KG1 (cell line): ENCODE data around the gene CD55.

ENCODE experiments used
- DNase-seq: peaks from one replicate; lab custom pipeline; 2025; lab: John Stamatoyannopoulos, UW

Gene CD55

GRCh38 chr1:207362962-207363860 lies 41.7 kb downstream of the CD55 start:
- DNase-seq, result no peak

DNA sequence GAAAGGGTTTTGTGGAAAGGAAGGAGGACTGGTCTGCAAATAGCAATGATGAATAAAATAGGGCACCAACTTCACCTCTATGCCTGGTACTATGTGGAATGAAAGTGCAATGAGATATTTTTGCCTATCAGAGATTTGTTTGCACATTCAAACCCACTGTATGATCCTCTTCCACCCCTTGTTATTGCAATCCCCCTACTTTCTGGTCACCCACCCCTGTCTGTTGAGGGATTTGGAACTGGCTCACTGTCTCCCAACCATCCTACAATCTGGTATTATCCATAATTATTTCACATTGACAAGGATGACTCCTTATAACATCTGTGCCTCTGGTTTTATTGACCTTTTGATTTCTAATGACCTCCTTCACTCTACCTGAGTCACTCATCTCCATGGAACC lies 42.4 kb downstream of the CD55 start:
- DNase-seq, result no peak

DNA sequence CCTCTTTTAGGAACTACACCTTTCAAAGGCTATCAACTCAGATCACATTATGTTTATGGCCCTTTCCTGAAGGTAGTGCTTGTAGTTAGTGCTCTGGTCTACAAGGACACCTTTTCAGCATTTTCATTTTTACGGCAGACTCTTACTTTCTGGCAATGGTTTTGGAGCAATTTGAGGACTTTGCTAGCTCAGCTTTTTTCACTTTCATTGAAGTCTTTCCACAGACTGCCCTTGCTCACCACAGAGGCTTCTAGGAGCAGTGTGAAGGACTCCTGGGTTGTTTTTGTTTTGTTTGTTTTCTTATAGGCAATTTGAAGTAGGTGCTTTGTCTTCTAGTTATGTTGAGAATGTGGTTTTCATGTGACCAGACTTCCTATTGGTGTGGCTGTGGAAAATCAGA lies 43.1 kb downstream of the CD55 start:
- no peak for DNase-seq

DNA sequence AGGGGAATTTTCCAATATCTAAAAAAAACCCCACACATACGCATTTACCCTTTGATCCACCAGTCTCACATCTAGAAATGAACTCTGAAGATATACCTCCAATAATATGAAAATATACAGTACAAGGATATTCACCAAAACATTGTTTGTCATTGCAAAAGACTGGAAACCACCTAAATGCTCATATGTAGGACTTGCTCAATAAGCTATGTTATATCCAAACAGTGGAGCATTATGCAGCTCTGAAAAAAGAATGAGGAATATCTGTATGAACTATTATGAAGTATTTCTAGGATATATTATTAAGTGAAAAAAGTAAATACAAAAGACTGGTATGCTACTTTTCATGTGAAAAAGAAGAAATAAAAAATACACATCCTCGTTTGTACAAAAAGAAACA lies 43.6 kb downstream of the CD55 start:
- no peak for DNase-seq

- DNase-seq, result no peak
Measured at GRCh38 chr1:207366022-207366421, 44.5 kb downstream of the CD55 start.

GRCh38 chr1:207388721-207389120 lies 67.2 kb downstream of the CD55 start:
- no peak for DNase-seq

DNA sequence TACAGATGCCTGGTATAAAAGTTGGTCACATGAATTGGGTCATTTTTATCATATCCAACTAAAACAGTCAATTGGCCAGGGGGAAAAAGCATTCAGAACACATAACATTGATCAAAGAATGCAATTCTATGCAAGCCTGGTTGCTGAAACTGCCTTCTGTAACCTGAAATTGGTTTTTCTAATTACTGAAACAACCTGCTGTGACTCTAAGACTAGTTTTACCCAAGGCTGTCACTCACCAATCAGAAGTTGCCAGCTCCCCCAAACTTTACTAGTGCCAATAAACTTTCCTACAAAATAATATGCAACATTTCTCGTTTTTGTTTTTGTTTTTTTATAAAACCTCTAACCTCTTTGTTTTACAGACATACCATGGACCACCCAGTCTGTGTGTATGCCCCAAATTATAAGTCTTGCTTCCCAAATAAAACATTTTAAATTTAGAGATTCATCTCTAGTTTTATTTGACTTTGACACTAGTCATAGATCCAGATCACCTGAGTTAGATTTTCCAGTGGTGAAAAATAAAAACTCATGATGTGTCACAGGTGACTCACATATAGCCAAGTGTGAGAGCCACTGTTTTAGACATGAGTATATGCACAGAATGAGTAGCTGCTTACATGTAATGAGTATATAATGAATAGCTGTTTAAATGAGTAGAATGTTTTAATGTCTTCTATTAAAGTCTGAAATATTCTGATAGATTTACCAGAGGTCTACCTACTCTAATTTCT lies 68.4 kb downstream of the CD55 start:
- no peak for DNase-seq

- DNase-seq, result no peak
Measured at GRCh38 chr1:207393610-207394009, 72.1 kb downstream of the CD55 start.

GRCh38 chr1:207396168-207396746 lies 74.8 kb downstream of the CD55 start:
- no peak for DNase-seq

- DNase-seq, result no peak
Measured at GRCh38 chr1:207397525-207397926, 76.0 kb downstream of the CD55 start.

- no peak for DNase-seq
Measured at GRCh38 chr1:207398986-207399385, 77.5 kb downstream of the CD55 start.

- DNase-seq, result no peak
Measured at GRCh38 chr1:207401578-207401977, 80.1 kb downstream of the CD55 start.

DNA sequence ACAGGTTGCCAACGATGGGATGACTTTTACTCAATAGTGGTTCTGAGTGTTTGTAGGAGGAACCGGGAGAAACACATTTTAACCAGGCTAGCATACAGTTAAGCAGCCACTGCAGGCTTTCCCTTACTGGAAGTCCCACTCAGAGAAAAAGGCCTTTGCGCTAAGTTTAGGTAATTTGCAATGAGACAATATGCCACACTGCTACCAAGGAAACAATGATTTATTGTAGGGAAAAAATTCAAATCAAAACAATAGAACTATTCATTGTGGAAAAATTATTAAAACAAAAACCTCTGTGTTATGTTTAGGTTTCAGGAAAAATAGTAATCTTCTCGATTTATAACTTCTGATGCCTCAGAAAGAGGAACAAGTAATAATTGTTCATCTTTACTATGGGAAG lies 81.3 kb downstream of the CD55 start:
- DNase-seq, result no peak

GRCh38 chr1:207404849-207405525 lies 83.5 kb downstream of the CD55 start:
- DNase-seq, result peak; percentile 43

DNA sequence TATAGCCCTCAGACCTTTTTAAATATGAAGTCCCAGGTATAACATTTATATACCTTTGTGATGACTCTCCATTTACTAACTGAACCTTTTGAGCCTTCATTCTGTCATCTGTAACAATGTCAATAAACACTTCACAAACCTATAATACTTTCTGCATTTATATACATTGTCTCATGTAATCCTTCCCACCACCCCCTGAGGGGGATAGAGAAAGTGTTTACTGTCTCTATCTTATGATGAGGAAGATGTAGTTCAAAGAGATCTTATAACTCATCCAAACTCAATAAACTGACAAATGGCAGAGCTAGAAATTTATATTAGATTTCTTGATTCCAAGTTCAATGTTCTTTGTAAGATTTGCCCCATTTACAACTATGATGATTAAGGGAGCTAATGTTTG lies 84.3 kb downstream of the CD55 start:
- DNase-seq, result no peak

DNA sequence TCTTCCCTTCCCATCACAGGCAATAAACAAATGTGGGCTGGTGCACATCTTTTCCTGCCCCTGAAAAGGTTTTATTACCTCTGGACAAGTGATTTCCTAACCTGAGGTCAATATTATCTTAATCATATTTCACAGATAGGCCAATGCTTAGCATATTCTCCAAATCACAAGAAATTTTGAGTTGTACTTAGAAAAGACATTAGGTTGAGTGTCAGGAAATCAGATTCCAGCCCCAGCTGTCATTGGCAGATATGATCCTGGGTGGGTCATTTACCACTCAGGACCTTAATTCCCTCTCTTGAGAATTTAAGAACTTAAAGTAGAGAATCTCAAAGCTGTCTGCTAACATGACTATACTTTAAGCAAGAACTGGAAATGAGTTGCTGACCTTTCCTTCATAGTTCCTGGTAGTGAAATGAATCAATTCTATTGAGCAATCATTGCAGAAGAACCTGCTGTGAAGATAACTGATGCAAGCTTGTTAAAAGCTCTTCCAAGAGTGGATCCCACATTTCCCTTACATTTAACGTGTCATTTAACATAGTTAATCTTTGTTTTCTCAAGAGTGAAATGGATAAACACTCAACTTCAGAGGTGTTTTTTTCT lies 86.3 kb downstream of the CD55 start:
- no peak for DNase-seq
